ENCODE data around the gene CCDC181.

Gene CCDC181

GRCh38 chr1:169395955-169396354 lies 31.3 kb downstream of the CCDC181 start:
- DNase-seq: peak; percentile 32

- peak; percentile 7 for DNase-seq
Observed at GRCh38 chr1:169392406-169392805, 34.9 kb downstream of the CCDC181 start.

GRCh38 chr1:169390303-169390702 lies 37.0 kb downstream of the CCDC181 start:
- DNase-seq: no peak

GRCh38 chr1:169387399-169387798 lies 39.9 kb downstream of the CCDC181 start:
- no peak for DNase-seq

- no peak for DNase-seq
Observed at GRCh38 chr1:169383449-169383848, 43.8 kb downstream of the CCDC181 start.

- no peak for DNase-seq
Observed at GRCh38 chr1:169381162-169381561, 46.1 kb downstream of the CCDC181 start.

- DNase-seq: no peak
Observed at GRCh38 chr1:169371404-169371803, 55.9 kb downstream of the CCDC181 start.

- DNase-seq: no peak
Observed at GRCh38 chr1:169368406-169368769, 58.9 kb downstream of the CCDC181 start.

- DNase-seq: peak; percentile 96
Observed at GRCh38 chr1:169367686-169368405, 59.4 kb downstream of the CCDC181 start, which contains the start of the genes BLZF1 and NME7. Gene BLZF1, plus strand, starts transcription at chr1:169368195. Its CDS starts 1,328 bp downstream, at chr1:169369523. Gene NME7, minus strand, starts transcription at chr1:169367797. Its CDS starts 87 bp downstream, at chr1:169367710.

- DNase-seq: no peak
Observed at GRCh38 chr1:169367096-169367685, 60.1 kb downstream of the CCDC181 start.

- DNase-seq: no peak
Observed at GRCh38 chr1:169364948-169365347, 62.3 kb downstream of the CCDC181 start.

- DNase-seq: peak; percentile 93
Observed at GRCh38 chr1:169363046-169363730, 64.1 kb downstream of the CCDC181 start.

GRCh38 chr1:169361281-169361680 lies 66.0 kb downstream of the CCDC181 start:
- peak; percentile 49 for DNase-seq

GRCh38 chr1:169360415-169360814 lies 66.9 kb downstream of the CCDC181 start:
- no peak for DNase-seq

GRCh38 chr1:169348383-169349036 lies 78.8 kb downstream of the CCDC181 start:
- DNase-seq: peak; percentile 49

GRCh38 chr1:169347688-169348382 lies 79.4 kb downstream of the CCDC181 start:
- DNase-seq: no peak

- DNase-seq: no peak
Observed at GRCh38 chr1:169346036-169346589, 81.2 kb downstream of the CCDC181 start.

- DNase-seq: no peak
Observed at GRCh38 chr1:169345511-169345910, 81.8 kb downstream of the CCDC181 start.
